Bronchial epithelial cell (primary cell): ENCODE measurements around the gene CFAP161. TPM values are rescaled to one million over a fixed set of nuclear protein-coding genes. Genes with fewer than 3 reads are reported as not detected.

Source experiments
- DNase-seq: peaks from one replicate; pipeline ENCODE4 v3.0.0-alpha.2; 2010; ENCODE audit warnings: low read depth
- FAIRE-seq: peaks from 2 replicates; lab custom pipeline; 2011; peaks lifted over from hg19 to GRCh38; lab: Jason Lieb, UNC
- H3K27me3 ChIP-seq: 2 replicates; pipeline ENCODE4 v1.5.1; 2011; ENCODE audit warnings: low read length; ENCODE audit not compliant: control insufficient read depth, insufficient read depth
- H3K36me3 ChIP-seq: 2 replicates; pipeline ENCODE4 v1.5.1; 2011; ENCODE audit warnings: low read length; ENCODE audit not compliant: control insufficient read depth, insufficient read depth
- H3K4me3 ChIP-seq: 2 replicates; pipeline ENCODE4 v1.5.1; 2011; ENCODE audit warnings: mild to moderate bottlenecking, low read depth, low read length, control low read depth
- total RNA-seq: library from RNA; depleted of rRNA; stranded (reverse); fragments of >200 nt; gene quantifications from 2 replicates; pipeline ENCODE4 v1.2.1, GENCODE V29; 2014
- TF ChIP-seq, protein P1 (sequence below): IDR thresholded peaks from 2 replicates; pipeline ENCODE4 v1.5.1; 2011; ENCODE audit warnings: mild to moderate bottlenecking, moderate library complexity, low read length, control low read depth, inconsistent platforms; ENCODE audit not compliant: insufficient read depth, severe bottlenecking

The CFAP161 gene
- total RNA-seq, 1 donor from 2014 or later = 0.26 TPM

GRCh38 chr15:81096398-81096797, 37.7 kb upstream of the CFAP161 start:
- H3K27me3 ChIP-seq = no peaks in the 10 kb centered on the region
- no peak for DNase-seq
- FAIRE-seq = no peak
- TF ChIP-seq, protein P1, sequence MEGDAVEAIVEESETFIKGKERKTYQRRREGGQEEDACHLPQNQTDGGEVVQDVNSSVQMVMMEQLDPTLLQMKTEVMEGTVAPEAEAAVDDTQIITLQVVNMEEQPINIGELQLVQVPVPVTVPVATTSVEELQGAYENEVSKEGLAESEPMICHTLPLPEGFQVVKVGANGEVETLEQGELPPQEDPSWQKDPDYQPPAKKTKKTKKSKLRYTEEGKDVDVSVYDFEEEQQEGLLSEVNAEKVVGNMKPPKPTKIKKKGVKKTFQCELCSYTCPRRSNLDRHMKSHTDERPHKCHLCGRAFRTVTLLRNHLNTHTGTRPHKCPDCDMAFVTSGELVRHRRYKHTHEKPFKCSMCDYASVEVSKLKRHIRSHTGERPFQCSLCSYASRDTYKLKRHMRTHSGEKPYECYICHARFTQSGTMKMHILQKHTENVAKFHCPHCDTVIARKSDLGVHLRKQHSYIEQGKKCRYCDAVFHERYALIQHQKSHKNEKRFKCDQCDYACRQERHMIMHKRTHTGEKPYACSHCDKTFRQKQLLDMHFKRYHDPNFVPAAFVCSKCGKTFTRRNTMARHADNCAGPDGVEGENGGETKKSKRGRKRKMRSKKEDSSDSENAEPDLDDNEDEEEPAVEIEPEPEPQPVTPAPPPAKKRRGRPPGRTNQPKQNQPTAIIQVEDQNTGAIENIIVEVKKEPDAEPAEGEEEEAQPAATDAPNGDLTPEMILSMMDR = no peak
- no peak overlapping the region for H3K4me3 ChIP-seq
- H3K36me3 ChIP-seq = no peaks in the 10 kb centered on the region

DNA sequence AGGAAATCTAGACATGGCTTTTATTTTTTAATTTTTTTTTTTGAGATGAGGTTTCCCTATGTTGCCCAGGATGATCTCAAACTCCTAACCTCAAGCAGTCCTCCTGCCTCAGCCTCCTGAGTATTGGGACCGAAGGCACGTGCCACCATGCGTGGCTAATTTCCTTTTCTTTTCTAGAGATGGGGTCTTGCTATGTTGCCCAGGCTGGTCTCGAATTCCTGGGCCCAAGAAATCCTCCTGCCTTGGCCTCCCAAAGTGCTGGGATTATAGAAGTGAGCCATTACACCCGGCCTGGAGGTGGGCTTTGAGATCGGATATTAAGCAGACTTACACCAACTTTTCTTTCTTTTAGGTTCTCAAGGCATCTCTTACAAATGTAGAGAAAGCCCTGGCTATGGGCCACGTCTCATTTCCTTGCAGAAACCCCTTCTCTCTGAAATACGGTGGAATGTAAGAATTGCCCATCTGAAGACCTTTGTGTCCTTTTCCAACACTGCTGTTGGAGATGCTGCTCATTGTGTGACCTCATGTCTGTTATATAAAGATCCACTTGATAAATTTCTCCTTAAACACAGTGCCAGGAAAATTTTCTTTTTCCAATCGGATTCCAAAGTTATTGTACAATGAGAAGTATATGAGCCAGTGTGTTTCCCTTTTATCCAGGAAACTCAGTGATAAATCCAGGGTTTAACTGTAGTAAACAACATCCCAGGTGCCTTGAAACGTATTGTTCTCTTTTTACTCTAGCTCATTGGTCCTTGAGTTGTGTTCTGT, 36.8 kb upstream of the CFAP161 start:
- TF ChIP-seq, protein P1 = no peak
- H3K36me3 ChIP-seq = no peaks in the 10 kb centered on the region
- FAIRE-seq (no peak), DNase-seq (no peak)
- H3K4me3 ChIP-seq = no peak overlapping the region
- H3K27me3 ChIP-seq = no peaks in the 10 kb centered on the region

DNA sequence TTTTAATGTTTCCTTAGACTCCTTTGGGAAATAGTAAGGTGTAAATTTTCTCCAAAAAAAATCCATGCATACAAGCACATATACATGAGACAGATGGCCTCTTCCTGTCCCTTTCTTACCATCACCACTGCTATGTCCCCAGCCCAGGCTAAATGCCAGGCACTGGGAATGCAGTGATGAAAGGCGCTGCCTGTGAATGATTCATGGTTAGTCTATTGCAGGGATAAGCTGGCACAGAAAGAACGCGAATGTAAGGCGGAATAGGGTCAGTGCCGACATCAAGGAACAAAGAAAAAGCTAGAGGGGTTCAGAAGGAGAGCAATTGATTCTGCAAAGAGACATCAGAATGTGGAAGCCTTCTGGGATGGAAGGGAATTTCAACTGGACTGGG, 36.2 kb upstream of the CFAP161 start:
- FAIRE-seq = no peak
- H3K36me3 ChIP-seq = no peaks in the 10 kb centered on the region
- TF ChIP-seq, protein P1 = no peak
- H3K4me3 ChIP-seq = no peak overlapping the region
- no peak for DNase-seq
- no peaks in the 10 kb centered on the region for H3K27me3 ChIP-seq

- Histone ChIP-seq H3K4me3 (no peak overlapping the region), H3K27me3 (no peaks in the 10 kb centered on the region), H3K36me3 (no peaks in the 10 kb centered on the region)
- FAIRE-seq (no peak), DNase-seq (no peak)
- TF ChIP-seq, protein P1 = no peak
Observed at GRCh38 chr15:81098349-81098748, 35.7 kb upstream of the CFAP161 start.

DNA sequence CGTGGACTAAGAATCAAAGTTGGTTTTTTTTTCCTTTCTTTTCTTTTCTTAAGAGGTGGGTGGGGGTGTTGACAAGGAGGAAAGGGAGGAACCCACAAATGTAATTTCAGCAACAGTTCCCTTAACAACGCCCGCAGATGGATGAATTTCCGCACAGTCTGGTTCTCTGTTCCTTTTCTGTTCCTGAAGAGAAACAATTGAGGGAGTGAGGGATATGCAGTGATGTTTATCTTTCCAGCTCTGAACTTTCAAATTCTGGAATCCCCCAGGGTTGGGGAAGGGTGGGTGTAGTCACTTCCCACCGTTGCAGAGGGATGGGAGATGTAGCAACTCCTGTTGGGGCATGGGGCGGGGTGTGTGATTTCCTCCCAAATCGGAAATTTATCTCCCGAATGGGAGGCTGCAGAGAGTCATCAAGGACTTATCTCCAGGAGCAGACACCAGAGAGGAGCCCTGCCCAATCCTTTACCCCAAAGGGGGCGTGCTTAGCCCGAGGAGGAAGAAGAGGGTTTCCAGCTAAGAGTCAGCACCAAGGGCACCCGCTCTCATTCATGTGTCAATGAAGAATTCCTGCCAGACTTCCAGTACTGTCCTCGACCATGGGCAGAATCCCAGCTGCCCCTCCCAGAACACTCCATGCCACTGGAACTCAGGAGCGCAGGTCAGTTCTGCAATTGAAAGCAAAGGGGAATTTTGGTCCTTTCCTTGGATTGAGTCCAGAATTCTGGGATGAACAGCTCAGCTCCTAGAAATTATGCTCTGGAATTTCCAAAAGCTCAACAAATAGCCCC, 35.0 kb upstream of the CFAP161 start:
- FAIRE-seq (no peak), DNase-seq (no peak)
- TF ChIP-seq, protein P1 = no peak
- Histone ChIP-seq H3K36me3 (no peaks in the 10 kb centered on the region), H3K27me3 (no peaks in the 10 kb centered on the region), H3K4me3 (no peak overlapping the region)
